Thyroid gland (tissue), 4 donors: ENCODE data around the gene CDC42BPG.

Source experiments
- POLR2A ChIP-seq, 2 donors: fragments of 450-650 bp; IDR thresholded peaks; one replicate each; pipeline ENCODE4 v1.6.1; 2017; ENCODE audit warnings: antibody characterized with exemption in 2 of 2, mild to moderate bottlenecking in 2 of 2, moderate library complexity in 1 of 2
- TF ChIP-seq, protein P1 (sequence below), 6 experiments: fragments of 200-600 bp in 3 of 6; fragments of 450-650 bp in 3 of 6; sonication (generic) in 3 of 6; IDR thresholded peaks; one replicate each; pipeline ENCODE4 v1.5.1; 2016 to 2019; ENCODE audit warnings: antibody characterized with exemption in 6 of 6, mild to moderate bottlenecking in 2 of 6, inconsistent platforms in 1 of 6, moderate library complexity in 1 of 6

DNA sequence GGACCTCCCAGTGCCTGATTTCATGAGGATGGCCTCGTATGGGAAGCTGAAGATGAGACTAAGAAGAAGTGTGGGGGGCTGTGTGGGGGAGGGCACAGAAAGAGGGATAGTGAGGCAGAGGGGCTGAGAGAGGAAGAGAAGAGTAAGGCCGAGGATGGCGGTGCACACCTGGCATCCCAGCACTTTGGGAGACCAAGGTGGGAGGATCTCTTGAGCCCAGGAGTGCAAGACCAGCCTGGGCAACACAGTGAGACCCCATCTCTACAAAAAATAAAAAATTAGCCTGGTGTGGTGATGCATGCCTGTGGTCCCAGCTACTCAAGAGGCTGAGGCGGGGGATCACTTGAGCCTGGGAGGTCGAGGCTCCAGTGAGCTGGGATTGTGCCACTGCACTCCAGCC lies 47.4 kb upstream of the CDC42BPG start:
- TF ChIP-seq POLR2A (IDR thresholded peaks at IDR 0.05): no peak
- TF ChIP-seq, protein P1, sequence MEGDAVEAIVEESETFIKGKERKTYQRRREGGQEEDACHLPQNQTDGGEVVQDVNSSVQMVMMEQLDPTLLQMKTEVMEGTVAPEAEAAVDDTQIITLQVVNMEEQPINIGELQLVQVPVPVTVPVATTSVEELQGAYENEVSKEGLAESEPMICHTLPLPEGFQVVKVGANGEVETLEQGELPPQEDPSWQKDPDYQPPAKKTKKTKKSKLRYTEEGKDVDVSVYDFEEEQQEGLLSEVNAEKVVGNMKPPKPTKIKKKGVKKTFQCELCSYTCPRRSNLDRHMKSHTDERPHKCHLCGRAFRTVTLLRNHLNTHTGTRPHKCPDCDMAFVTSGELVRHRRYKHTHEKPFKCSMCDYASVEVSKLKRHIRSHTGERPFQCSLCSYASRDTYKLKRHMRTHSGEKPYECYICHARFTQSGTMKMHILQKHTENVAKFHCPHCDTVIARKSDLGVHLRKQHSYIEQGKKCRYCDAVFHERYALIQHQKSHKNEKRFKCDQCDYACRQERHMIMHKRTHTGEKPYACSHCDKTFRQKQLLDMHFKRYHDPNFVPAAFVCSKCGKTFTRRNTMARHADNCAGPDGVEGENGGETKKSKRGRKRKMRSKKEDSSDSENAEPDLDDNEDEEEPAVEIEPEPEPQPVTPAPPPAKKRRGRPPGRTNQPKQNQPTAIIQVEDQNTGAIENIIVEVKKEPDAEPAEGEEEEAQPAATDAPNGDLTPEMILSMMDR (IDR thresholded peaks at IDR 0.05): no peak
